Epithelial cell of esophagus (primary cell): ENCODE data around the gene HDAC4.

Experiments used
- DNase-seq: peaks from one replicate; pipeline ENCODE4 v3.0.0; 2010; ENCODE audit warnings: low read depth
- H3K4me3 ChIP-seq: 2 replicates; pipeline ENCODE4 v1.5.1; 2011; ENCODE audit warnings: mild to moderate bottlenecking, low read length, control low read depth
- CTCF ChIP-seq: IDR thresholded peaks from 2 replicates; pipeline ENCODE4 v1.5.1; 2011; ENCODE audit warnings: low read depth, mild to moderate bottlenecking, low read length, control low read depth, inconsistent platforms; ENCODE audit not compliant: insufficient read depth; ENCODE audit errors: missing control alignments

The HDAC4 gene

DNA sequence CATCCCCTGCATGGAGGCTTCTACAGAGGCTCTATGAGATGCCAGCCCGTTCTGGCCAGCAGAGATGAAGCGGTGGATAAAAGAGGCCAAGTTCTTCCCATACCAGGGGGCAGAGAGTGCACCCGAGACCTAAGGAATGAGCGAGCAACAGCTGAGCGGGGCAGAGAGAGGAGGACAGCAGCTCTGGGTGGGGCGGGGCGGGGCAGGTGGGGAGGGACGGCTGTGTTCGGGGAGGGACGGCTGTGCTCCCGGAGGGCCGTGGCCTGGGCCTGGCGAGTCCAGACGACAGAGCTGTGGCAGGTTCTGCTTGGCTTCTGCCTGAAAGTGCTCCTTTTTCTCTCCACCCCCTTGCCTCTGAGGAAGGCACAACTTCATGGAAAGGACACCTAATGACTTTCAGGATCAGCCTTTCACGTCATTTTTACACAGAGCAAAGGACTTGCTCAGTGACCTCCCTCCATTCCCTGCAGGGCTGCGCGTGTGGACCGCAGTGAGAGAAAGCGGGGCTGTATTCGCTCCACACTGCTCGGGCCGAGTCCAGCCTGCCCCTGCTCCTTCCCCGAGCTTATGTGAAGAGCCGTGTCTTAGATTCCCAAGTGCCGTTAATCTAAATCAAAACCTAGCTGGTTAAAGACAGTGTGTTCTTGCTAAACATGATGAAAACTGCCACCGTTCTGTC, 232.9 kb downstream of the HDAC4 start:
- DNase-seq, result no peak
- H3K4me3 ChIP-seq, result no peak overlapping the region
- TF ChIP-seq CTCF, result no peak

DNA sequence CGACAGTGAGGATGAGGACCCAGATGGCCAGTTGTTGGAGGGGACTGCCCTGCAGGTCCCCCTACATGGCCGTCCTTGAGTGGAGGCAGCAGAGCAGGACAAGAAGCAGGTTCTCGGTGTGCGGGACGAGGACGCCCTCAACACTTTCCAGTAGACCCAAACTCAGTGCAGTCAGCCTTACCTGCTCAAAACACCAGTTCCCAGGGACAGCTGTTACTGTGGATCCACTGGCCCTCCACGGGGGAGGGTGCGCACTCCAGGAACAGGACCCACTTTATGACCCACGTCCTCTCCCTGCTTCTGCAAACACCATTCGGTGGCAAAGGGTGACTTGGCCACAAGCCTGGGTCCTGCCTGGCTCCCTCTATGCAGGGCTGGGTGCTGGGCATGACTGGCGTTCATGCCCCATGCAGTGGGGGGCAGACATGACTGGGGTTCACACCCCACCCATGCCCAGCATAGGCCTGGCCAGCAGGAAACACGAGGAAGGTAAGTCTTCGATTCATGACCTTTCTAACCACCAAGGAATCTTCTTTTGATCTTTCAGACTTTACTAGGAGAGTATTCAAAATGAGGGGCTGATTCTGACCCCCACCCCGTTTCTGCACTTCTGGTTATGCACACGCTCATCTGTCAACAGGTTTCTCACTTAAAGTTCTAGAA, 233.7 kb downstream of the HDAC4 start:
- no peak overlapping the region for H3K4me3 ChIP-seq
- TF ChIP-seq CTCF, result no peak
- DNase-seq, result no peak

- no peak for TF ChIP-seq CTCF
Measured at GRCh38 chr2:239166201-239166834, 234.5 kb downstream of the HDAC4 start.

DNA sequence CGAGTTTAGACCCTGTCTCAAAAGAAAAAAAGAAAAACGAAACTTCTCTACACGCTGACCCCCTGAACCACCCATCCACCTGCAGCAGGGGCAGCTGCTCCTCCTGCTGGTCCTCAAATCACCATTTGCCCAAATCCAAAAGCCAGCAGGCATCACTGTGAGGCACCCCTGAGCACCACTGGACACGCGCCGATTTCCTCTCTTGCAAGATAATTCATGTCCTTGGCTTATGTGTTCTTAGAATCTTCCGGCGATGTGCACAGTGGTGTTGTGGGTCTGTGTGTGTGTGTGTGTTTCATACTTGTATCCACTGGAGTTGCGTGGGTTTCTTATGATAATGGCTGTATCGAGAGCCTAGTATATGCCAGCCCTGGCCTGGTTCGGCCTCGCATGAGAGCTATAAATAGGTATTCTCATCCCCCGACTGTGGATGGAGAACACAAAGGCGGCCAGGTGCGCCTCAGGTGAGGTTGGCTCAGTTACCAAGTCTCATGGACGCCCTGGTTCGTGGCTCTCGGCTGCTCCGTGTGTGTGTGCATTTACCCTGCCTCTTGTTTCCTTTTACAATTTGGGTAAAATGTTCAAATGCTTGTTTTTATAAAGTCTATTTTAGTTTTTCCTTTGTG, 235.5 kb downstream of the HDAC4 start:
- no peak for TF ChIP-seq CTCF
- H3K4me3 ChIP-seq, result no peak overlapping the region
- DNase-seq, result no peak

More at GRCh38 chr2:239166201-239166834, 234.5 kb downstream of the HDAC4 start:
- no peak overlapping the region for H3K4me3 ChIP-seq
- no peak for DNase-seq

DNA sequence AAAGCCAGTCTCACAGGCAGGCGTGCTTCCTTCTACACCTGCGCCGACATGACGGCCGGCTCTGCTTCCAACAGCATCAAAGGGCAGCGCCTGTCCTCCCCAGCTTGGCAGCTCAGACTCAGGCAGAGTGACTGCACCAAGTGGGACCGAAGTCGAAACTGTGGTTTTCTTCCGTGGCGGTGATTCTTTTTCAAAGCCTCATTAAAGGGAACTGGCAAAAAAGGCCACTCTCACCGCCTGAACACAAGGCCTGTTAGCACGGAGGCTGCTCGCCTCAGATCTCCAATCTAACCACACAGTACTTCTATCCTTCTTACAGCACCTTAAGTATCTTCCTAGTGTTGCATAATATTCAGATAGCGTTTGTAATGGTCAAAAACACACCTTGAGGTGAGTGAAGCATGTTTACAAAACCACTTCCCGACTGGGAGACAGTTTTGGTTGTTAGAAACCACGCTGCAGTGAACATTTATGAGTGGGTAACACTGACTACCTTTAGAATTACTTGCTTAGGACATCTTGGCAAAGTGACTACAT, 236.4 kb downstream of the HDAC4 start:
- no peak for TF ChIP-seq CTCF
- no peak overlapping the region for H3K4me3 ChIP-seq
- DNase-seq, result peak; percentile 13

- no peak overlapping the region for H3K4me3 ChIP-seq
- no peak for TF ChIP-seq CTCF
- no peak for DNase-seq
Measured at GRCh38 chr2:239163688-239164334, 237.0 kb downstream of the HDAC4 start.
